Caco-2 (cell line): ENCODE data around the gene ARHGAP27. TPM values are rescaled to one million over a fixed set of nuclear protein-coding genes. Genes with fewer than 3 reads are reported as not detected.
A peak's percentile ranks its signal among the peaks of the same experiment; 100 is the strongest.
"Not testable (repeated sequence)": the region's sequence is repeated elsewhere in the genome, so short reads cannot be mapped to it uniquely, and the experiment has no call there.

Experiments
- BruUV-seq: library from RNA; stranded (reverse); fragments of 400-500 nt; replicated peaks from 2 replicates; lab custom pipeline; 2021; lab: Mats Ljungman, UMichigan
- CTCF ChIA-PET: fragments of 300-600 bp; sonication (Branson Sonifier 250); formaldehyde crosslinking; loops from one replicate; lab custom pipeline; 2022; ENCODE audit warnings: antibody characterized with exemption; lab: Charles Lee
- POLR2A ChIA-PET: fragments of 300-600 bp; sonication (Branson Sonifier 250); formaldehyde crosslinking; loops from one replicate; lab custom pipeline; 2022; ENCODE audit warnings: antibody characterized with exemption; lab: Charles Lee
- DNase-seq, 2 experiments: peaks; one replicate each; pipeline versions ENCODE4 v3.0.0 to v3.0.0-alpha.2; 2020 to 2022
- H3K27me3 ChIP-seq: replicated peaks from 2 replicates; pipeline ENCODE4 v1.6.0; 2011; ENCODE audit warnings: low read length; ENCODE audit not compliant: control insufficient read depth, insufficient read depth
- H3K36me3 ChIP-seq: 2 replicates; pipeline ENCODE4 v1.5.1; 2011; ENCODE audit warnings: low read length; ENCODE audit not compliant: control insufficient read depth, insufficient read depth
- H3K4me1 ChIP-seq: fragments of 250-450 bp; sonication (Bioruptor Pico); 2 replicates; pipeline ENCODE4 v1.5.1; 2020; ENCODE audit warnings: mild to moderate bottlenecking
- H3K4me3 ChIP-seq: 2 replicates; pipeline ENCODE4 v1.5.1; 2011; ENCODE audit warnings: low read depth, mild to moderate bottlenecking, control low read depth, low read length
- H3K9me3 ChIP-seq: fragments of 250-450 bp; sonication (Bioruptor Pico); 2 replicates; pipeline ENCODE4 v1.5.1; 2020; ENCODE audit warnings: mild to moderate bottlenecking, moderate library complexity
- H3K27ac Mint-ChIP-seq: one replicate; pipeline ENCODE4 v1.8.0; 2022; ENCODE audit warnings: mixed read lengths; ENCODE audit not compliant: unreplicated experiment
- H3K27me3 Mint-ChIP-seq: one replicate; pipeline ENCODE4 v1.8.0; 2022; ENCODE audit warnings: mixed read lengths; ENCODE audit not compliant: insufficient read depth, unreplicated experiment
- H3K36me3 Mint-ChIP-seq: one replicate; pipeline ENCODE4 v1.8.0; 2022; ENCODE audit warnings: mild to moderate bottlenecking, mixed read lengths; ENCODE audit not compliant: insufficient read depth, unreplicated experiment
- H3K4me1 Mint-ChIP-seq: one replicate; pipeline ENCODE4 v1.8.0; 2022; ENCODE audit warnings: low read depth, mixed read lengths; ENCODE audit not compliant: unreplicated experiment
- H3K4me3 Mint-ChIP-seq: one replicate; pipeline ENCODE4 v1.8.0; 2022; ENCODE audit warnings: mild to moderate bottlenecking, moderate library complexity, mixed read lengths; ENCODE audit not compliant: unreplicated experiment
- H3K9me3 Mint-ChIP-seq: one replicate; pipeline ENCODE4 v1.8.0; 2022; ENCODE audit warnings: mixed read lengths; ENCODE audit not compliant: unreplicated experiment
- intact Hi-C: fragments of 100-400 bp; cut with micrococcal nuclease; formaldehyde crosslinking; loops from one replicate; pipeline ENCODE4 v1.10.0; 2022; ENCODE audit not compliant: unreplicated experiment
- total RNA-seq: library from RNA; stranded (reverse); gene quantifications from 2 replicates; pipeline ENCODE4 v1.2.3, GENCODE V29; 2022

Gene ARHGAP27
- total RNA-seq, 1 experiment from 2014 or later: 35.9 TPM

DNA sequence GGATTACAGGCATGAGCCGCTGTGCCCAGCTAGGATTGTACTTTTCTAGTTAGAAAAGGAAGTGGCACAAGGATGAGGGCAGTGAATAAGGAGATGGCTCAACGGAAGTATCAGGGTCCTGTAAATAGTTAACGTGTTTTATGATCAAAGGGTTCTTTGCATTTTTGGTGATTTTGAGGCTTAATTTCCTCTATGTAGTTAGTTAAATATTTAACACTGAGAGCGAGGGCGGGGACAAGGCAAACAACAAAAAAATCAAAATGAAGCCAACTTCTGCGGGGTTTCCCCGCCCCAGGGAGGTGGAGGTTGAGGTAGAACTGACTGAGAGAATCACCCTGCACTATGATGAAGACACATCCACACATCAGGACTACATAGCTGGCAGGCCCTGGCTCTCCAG lies 15.4 kb upstream of the ARHGAP27 start:
- H3K4me3 Mint-ChIP-seq: not testable (repeated sequence)

DNA sequence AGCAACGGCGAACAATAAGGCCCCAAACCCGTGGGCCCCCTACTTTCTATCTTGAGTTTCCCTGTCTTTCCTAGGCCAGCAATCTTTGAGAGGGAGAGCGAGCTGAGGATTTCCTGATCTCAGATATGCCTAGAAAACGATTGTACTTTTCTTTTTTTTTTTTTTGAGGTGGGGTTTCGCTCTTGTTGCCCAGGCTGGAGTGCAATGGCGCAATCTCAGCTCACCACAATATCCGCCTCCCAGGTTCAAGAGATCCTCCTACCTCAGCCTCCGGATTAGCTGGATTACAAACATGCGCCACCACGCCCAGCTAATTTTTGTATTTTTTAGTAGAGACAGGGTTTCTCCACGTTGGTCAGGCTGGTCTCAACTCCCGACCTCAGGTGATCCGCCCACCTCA lies 15.0 kb upstream of the ARHGAP27 start:
- H3K9me3 ChIP-seq, POLR2A ChIA-PET, H3K4me3 ChIP-seq, H3K4me3 Mint-ChIP-seq, H3K4me1 ChIP-seq, H3K9me3 Mint-ChIP-seq, H3K36me3 ChIP-seq, BruUV-seq, H3K27me3 ChIP-seq, DNase-seq, intact Hi-C loops, H3K36me3 Mint-ChIP-seq, H3K27me3 Mint-ChIP-seq: not testable (repeated sequence)
- CTCF ChIA-PET: interaction anchor here (0.6 kb wide), 1 partner anchor 20 kb away, joined by 4 read pairs; no protein-coding TSS in a partner anchor
- Mint-ChIP-seq H3K4me1 (peaks cover 15% of the 10 kb centered on the region), H3K27ac (peak overlapping the region; percentile 13)

More for the DNA sequence above, 15.4 kb upstream of the ARHGAP27 start:
- intact Hi-C loops, POLR2A ChIA-PET, H3K27me3 Mint-ChIP-seq, H3K27me3 ChIP-seq, DNase-seq, H3K4me3 ChIP-seq, H3K9me3 Mint-ChIP-seq, H3K36me3 Mint-ChIP-seq, H3K4me1 ChIP-seq, BruUV-seq, H3K9me3 ChIP-seq, H3K36me3 ChIP-seq, CTCF ChIA-PET: not testable (repeated sequence)
- Mint-ChIP-seq H3K4me1 (peaks cover 15% of the 10 kb centered on the region), H3K27ac (peak overlapping the region; percentile 13)

DNA sequence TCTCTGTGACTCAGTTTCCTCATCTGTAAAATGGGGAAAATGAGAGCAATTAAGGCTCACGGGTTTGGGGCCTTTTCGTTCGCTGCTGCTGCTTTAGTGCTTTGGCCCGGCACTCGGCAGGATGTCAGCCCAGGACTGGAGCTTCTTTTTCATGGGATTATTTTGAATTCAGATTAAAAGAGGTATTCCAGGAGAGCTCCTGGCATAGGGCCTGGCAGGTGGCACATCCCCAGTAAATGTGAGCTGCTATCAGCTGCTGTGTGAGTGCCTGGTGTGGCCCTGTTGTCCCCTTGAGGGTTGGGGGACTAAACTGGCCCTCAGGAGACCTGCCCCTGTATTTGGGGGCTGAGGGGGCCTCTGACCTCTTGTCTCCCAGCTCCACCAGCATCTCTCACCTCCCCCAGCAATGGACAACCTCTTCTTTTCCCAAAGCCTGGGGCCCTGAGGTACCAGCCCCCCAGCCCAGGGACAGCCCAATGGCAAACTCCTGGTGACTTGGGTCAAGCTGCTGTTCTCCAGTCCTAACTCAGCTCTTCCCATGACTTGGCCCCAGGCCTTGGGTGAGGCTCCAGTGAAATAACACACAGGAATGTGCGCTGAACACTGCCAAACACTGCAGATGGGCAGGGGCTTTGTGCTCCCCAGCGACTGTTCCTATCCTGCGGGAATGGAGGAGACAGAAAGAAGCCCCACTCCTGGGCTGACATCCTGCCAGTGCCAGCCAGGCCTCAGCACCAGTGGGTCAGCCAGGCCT lies 14.4 kb upstream of the ARHGAP27 start:
- BruUV-seq, DNase-seq, H3K4me3 Mint-ChIP-seq, H3K36me3 ChIP-seq, H3K27ac Mint-ChIP-seq, H3K36me3 Mint-ChIP-seq, H3K27me3 ChIP-seq, H3K4me3 ChIP-seq, H3K27me3 Mint-ChIP-seq, H3K9me3 Mint-ChIP-seq, H3K9me3 ChIP-seq, H3K4me1 ChIP-seq, intact Hi-C loops, POLR2A ChIA-PET: not testable (repeated sequence)
- CTCF ChIA-PET: interaction anchor here (0.6 kb wide), 1 partner anchor 19 kb away, joined by 4 read pairs; no protein-coding TSS in a partner anchor
- H3K4me1 Mint-ChIP-seq: peaks cover 15% of the 10 kb centered on the region

DNA sequence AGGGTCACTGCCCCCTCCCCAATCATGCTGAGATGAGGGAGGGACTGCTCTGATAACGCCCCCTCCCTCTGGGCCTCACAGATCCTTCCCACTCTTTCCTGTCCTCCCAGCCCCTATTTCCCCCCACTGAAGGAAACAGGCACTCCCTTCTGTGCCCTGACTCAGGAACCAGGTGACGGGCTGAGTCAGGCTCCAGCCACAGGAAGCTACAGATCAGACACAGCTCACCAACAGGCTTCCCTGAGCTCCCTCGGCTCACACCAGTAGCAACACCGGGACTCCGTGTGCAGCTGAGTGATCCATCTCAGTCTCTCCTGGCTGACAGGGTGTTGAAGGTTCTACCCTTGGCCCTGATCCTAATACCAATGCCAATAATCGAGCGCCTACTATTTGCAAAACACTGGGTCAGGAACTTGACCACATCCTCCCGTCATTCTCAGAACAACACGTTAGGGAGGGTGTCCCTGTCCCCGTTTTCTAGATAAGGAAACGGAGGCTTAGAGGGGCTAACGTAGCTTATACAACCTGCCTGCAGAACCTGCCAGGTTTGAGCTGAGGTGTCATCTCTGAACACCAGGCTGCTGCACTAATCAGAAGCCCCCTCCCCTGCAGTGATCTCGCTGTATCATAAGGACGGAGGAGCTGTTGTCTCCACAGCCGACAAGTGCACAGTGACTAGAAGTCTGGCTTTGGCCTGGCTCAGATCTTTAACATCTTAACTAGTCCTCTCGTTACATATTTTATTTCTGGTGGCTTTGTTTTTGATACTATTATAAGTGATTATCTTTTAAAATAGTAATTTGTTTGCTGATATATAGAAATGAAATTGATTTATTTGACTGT lies 13.5 kb upstream of the ARHGAP27 start:
- H3K36me3 Mint-ChIP-seq, H3K9me3 ChIP-seq, H3K36me3 ChIP-seq, POLR2A ChIA-PET, CTCF ChIA-PET, H3K27ac Mint-ChIP-seq, intact Hi-C loops, H3K4me3 ChIP-seq, H3K27me3 ChIP-seq, H3K4me1 ChIP-seq, DNase-seq, H3K4me3 Mint-ChIP-seq, BruUV-seq, H3K9me3 Mint-ChIP-seq, H3K27me3 Mint-ChIP-seq: not testable (repeated sequence)
- peaks cover 15% of the 10 kb centered on the region for H3K4me1 Mint-ChIP-seq

DNA sequence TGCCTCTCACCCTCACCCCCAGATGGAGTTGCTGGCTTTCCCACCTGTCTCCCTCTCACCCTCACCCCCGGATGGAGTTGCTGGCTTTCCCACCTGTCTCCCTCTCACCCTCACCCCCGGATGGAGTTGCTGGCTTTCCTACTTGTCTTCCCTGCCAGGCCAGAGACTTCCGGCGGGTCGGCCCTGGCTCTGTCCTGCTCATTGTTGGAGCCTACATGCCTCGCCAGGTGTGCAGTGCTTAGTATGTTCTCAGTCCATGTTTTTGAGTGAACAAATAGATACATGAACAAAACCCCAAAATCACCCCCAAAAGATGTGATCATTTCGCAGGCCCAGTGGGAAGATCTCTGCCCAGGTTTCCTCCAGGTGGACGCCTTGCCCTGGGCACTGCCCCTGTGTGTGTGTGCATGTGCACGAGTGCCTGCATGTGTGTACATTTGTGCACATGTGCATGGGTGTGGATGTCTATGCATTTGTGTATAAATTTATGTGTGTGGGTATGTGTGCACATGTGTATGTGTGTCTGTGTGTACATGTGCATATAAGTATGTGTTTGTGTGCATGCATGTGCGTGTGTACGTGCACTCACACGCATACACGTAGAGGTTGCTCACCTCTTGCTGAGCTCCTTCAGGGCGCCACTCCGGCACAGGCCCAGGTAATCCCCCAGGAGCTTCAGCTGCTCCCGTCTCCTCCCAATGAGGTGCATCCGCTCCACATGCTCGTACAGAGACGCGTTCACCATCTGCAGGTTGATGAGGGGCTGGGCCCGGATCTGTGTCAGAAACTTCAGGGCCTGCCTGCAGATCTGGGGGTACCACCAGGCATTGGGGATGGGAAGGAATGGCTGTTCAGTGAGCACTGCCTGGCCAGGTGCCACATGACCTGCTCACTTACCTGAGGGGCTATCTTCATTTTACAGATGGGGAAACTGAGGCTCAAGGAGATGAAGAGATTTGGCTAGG lies 12.5 kb upstream of the ARHGAP27 start:
- H3K27me3 Mint-ChIP-seq, H3K27ac Mint-ChIP-seq, H3K36me3 ChIP-seq, POLR2A ChIA-PET, intact Hi-C loops, H3K4me1 ChIP-seq, BruUV-seq, CTCF ChIA-PET, H3K9me3 Mint-ChIP-seq, H3K9me3 ChIP-seq, H3K36me3 Mint-ChIP-seq, H3K27me3 ChIP-seq, H3K4me3 ChIP-seq, H3K4me3 Mint-ChIP-seq: not testable (repeated sequence)
- peak in 1 of 2 experiments; percentile 21 for DNase-seq
- peaks cover 18% of the 10 kb centered on the region for H3K4me1 Mint-ChIP-seq

DNA sequence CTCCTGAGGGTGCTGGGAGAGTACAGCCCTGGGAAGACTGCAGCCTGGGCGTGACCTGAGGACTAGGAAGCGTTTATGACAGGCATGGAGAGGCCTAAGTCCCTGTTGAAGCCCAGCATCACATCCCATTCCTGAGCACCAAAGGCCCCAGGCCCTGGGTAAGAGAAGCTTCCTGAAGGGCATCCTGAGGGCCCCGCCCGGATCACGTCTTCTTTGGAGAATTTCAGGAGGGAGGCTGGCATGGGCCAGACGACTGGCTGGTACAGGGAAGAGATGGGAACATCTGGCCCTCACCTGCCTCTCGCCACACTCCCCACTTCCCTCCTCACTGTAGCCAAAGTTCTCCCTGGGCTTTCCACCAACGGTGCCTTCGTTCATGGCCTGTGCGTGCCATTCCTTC lies 11.6 kb upstream of the ARHGAP27 start:
- POLR2A ChIA-PET, H3K36me3 ChIP-seq, intact Hi-C loops, DNase-seq, BruUV-seq, H3K27ac Mint-ChIP-seq, H3K9me3 ChIP-seq, H3K4me3 Mint-ChIP-seq, H3K9me3 Mint-ChIP-seq, H3K4me1 ChIP-seq, H3K36me3 Mint-ChIP-seq, H3K27me3 Mint-ChIP-seq, H3K27me3 ChIP-seq, CTCF ChIA-PET, H3K4me3 ChIP-seq: not testable (repeated sequence)
- H3K4me1 Mint-ChIP-seq: peaks cover 23% of the 10 kb centered on the region
